Right lobe of liver (tissue), 4 donors: ENCODE data around the gene TM4SF5.

Experiments
- CTCF ChIP-seq, 4 donors: fragments of 200-600 bp in 3 of 4; fragments of 450-650 bp in 1 of 4; IDR thresholded peaks; one replicate each; pipeline versions ENCODE4 v1.5.1 to v1.8.0; 2016 to 2022; ENCODE audit warnings: antibody characterized with exemption in 4 of 4, mild to moderate bottlenecking in 2 of 4
- POLR2A ChIP-seq: fragments of 450-650 bp; IDR thresholded peaks from one replicate; pipeline ENCODE4 v1.6.1; 2017; ENCODE audit warnings: antibody characterized with exemption, mild to moderate bottlenecking
- donor health status: DM: no; HTN: no; CAD: no.
- donor health status: DM: no; HTN: no; CAD: no.
- donor health status: DM: no; HTN: yes; CAD: no.

- TF ChIP-seq POLR2A (no peak), CTCF (IDR thresholded peaks at IDR 0.05) (no peak)
Observed at GRCh38 chr17:4741544-4741943, 30.1 kb upstream of the TM4SF5 start.
